Hematopoietic multipotent progenitor cell treated with erythropoietin and hydrocortisone succinate and interleukin-3 and kit ligand, for 6 days (in vitro differentiated cells): ENCODE results near the gene B4GALT6.
"Not testable (repeated sequence)": the region's sequence is repeated elsewhere in the genome, so short reads cannot be mapped to it uniquely, and the experiment has no call there.

ENCODE experiments used
- DNase-seq: peaks from one replicate; pipeline ENCODE4 v3.0.0-alpha.2; 2015

B4GALT6 gene, protein sequence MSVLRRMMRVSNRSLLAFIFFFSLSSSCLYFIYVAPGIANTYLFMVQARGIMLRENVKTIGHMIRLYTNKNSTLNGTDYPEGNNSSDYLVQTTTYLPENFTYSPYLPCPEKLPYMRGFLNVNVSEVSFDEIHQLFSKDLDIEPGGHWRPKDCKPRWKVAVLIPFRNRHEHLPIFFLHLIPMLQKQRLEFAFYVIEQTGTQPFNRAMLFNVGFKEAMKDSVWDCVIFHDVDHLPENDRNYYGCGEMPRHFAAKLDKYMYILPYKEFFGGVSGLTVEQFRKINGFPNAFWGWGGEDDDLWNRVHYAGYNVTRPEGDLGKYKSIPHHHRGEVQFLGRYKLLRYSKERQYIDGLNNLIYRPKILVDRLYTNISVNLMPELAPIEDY

DNA sequence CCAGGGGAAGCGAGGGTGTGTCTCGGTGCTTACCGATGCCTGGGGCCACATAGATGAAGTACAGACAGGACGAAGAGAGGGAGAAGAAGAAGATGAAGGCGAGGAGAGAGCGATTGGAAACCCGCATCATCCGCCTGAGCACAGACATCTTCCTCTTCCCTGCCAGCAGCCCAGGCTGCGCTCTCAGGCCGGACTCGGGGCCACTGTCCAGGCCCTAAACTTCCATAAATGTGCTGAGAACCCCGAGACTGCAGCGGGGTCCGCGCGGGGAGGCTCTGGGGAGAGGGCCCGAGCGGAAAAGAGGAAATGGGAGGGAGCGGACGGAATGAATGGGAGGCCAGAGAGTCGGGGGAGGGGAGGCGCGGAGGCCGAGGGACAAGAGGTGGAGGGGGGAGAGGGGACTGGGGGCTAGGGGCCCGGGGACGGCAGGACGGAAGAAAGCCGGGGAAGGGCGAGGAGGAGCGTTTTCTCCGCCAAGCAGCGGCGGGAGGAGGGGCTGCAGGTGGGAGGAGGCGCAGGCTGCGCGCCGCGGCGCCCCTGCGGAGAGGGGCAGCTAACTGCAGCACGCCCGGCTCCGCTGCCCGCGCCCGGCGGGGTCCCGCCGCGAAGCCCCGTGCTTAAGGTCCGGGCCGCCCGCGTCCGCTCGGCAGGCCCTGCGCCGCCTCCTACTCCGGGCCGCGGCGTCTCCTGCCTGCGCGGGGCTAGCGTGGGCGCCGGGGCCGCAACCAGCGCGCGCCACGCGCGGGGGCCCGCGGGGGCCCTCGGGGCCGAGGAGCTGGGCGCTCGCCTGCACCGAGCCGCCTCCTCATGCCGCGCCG is at the start of gene B4GALT6:
Gene B4GALT6 (minus strand): TSS at position 303 of the 818 bp plus-strand sequence. CDS start 155 bp downstream, at position 148.
- DNase-seq, result peak; percentile 79

- DNase-seq, result no peak
Observed at GRCh38 chr18:31731628-31732027, 47.2 kb upstream of the B4GALT6 start.

DNA sequence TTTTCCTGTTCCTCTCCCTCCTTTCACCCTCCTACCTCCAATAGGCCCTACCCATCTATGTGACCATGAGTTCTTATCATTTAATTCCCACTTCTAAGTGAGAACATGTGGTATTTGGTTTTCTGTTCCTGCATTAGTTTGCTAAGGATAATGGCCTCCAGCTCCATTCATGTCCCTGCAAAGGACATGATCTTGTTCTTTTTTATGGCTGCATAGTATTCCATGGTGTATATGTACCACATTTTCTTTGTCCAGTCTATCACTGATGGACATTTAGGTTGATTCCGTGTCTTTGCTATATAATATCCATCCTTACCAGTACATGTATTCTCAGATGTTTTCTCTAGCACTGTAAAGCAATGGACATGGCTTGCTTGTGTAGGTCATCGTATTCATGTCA is 44.8 kb upstream of the B4GALT6 start:
- not testable (repeated sequence) for DNase-seq

- peak; percentile 47 for DNase-seq
Observed at GRCh38 chr18:31723990-31724711, 39.8 kb upstream of the B4GALT6 start.

DNA sequence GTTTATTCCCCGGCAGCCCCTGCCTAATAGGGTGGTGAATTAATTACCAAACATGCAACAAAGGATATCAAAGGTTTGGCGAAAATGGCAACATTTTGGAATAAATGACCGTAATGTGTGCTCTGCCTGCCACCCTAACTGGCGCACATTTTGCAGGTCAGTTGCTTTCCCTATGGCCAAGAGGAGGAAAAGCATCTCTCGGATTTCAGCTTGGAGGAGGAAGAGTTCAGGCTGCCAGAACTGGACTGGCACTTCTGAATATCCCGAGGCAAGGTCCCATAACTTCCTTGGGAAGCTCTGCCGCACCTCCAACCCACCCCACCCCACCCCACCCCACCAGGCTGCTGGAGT is 39.2 kb upstream of the B4GALT6 start:
- no peak for DNase-seq

GRCh38 chr18:31722369-31722957 is 38.1 kb upstream of the B4GALT6 start:
- peak; percentile 91 for DNase-seq

DNA sequence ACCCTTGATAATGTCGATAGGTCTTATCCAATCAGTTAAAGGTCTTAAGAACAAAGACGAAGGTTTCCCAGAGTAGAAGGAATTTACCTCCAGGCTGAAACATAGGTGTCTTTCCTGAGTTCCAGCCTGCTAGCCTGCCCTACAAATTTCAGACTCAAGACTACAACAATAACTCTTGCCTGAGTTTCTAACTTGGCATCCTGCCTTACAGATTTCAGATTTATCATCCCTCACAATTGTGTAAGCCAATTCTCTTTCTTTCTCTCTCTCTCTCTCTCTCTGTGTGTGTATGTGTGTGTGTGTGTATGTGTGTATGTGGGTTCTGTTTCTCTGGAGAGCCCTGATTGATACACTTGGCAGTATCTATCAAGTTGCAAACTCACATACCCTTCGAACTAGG is 37.2 kb upstream of the B4GALT6 start:
- DNase-seq, result no peak

DNA sequence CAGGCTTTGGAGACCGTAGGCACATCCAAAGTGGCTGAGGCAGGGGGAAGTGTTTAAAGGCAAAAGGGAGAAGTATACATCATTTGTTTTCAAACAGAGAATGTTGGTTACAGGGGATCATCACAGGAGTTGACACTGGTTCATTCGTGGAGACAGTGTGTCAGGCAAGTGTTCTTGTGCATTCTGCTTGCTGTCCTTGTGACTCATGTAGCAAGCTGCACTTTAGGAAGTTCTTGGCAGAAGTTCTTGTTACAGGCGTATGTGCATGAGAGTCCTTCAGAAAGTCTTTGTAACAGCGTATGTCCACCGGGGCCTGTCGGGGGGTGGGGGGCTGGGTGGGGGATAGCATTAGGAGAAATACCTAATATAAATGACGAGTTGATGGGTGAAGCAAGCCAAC is 36.5 kb upstream of the B4GALT6 start:
- DNase-seq, result no peak

DNA sequence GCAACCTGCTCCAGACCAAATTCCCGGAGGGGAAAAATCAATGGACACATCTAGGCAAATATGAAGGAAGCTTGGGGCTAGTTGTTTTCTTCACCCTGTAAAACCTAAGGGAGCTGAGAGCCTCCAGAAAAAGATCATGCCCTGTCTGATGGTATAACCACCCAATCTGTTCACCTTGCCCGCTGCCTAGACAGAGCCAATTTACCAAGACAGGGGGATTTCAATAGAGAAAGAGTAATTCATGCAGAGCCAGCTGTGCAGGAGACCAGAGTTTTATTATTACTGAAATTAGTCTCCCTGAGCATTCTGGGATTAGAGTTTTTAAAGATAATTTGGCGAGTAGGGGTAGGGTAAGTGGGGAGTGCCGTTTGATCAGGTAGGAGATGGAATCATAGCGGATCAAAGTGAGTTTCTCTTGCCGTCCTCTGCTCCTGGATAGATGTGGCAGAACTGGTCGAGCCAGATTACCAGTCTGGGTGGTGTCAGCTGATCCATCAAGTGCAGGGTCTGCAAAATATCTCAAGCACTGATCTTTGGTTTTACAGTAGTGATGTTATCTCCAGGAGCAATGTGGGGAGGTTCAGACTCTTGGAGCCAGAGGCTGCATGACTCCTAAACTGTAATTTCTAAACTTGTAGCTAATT is 35.1 kb upstream of the B4GALT6 start:
- no peak for DNase-seq

DNA sequence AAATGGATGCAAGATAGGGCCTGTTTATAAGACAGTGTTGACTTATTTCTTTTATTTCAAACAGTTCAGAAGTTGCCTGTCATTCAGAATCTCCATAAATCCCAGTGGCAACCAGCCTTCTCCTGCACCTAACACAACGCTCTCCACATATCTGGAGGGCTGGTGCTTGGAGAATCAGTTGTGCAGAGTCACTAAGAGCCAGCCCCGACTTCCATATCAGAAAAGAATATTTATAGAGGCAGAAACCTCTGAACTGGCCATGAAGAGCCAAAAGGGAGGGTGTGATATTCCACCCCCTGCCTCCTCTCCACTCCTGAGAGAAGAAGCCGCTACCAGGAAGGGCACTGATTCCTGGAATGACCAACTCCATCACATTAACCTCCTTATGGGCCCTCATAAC is 34.0 kb upstream of the B4GALT6 start:
- DNase-seq, result no peak

DNA sequence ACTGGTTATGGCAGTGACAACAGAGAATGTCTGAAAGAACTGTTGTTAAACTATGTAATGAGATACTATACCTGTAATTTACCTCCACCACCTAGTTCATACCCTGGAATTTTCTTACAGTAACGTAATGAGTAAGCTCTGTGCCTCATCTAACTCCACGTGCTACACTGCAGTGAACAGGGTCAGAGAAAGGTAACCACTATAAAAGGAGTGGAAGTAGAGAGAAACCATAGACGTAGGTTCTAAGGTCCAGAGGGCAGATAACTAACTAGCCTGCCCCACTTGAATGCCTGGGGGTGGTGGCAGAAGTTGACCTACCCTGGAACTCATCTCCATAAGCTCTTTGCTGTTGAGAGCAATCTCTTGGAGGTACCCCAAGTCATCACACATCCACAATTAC is 32.0 kb upstream of the B4GALT6 start:
- no peak for DNase-seq

DNA sequence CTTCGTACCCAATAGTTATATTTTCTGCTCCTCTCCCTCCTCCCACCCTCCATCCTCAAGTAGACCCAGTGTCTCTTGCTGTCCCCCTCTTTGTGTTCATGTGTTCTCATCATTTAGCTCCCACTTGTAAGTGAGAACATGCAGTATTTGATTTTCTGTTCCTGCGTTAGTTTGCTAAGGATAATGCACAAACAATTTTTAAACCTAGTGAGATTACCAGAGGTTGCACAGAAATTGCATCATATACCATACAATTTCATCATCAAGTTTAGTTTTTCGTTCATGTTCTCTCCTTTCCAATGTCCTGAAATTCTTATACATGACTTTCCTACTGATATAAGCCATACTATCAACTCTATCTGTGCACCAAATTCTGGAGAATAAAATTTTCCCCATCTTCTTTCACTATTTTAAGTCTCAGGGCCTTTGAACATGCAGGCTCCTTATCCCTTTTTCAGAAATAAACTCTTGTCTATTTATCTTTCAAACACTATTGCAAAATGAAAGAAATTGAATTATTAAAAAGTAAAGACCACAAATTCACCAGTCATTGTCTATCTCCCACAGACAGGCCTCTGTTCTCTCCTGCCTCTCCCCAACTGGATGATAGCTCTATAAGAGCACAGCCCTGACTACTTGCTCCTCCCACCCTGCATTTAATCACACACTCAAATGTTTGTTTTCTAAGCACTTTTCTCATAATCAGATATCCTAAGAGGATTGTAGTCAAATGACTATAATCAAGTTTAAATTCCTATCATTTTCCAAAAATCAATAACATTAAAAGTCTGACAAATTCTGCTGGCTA is 27.2 kb upstream of the B4GALT6 start:
- peak; percentile 88 for DNase-seq

- peak; percentile 76 for DNase-seq
Observed at GRCh38 chr18:31710826-31711225, 26.4 kb upstream of the B4GALT6 start.

GRCh38 chr18:31707815-31708214 is 23.4 kb upstream of the B4GALT6 start:
- DNase-seq, result no peak

GRCh38 chr18:31702449-31702848 is 18.1 kb upstream of the B4GALT6 start:
- peak; percentile 84 for DNase-seq

DNA sequence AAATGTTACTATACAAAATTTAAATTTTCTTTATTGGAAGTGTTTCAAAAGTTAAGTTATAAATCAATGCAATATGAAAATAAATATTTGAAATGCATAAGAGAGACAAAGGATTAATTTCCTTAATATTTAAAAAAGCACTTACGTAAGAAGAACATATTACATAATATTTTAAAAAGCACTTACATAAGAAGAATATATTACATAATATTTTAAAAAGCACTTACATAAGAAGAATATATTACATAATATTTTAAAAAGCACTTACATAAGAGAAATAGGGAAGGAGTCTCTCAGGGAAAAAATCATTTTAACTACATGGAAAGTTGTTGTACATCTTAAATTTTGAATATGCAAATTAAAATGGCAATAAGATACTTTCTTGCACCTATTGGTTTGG is 17.4 kb upstream of the B4GALT6 start:
- DNase-seq, result no peak

DNA sequence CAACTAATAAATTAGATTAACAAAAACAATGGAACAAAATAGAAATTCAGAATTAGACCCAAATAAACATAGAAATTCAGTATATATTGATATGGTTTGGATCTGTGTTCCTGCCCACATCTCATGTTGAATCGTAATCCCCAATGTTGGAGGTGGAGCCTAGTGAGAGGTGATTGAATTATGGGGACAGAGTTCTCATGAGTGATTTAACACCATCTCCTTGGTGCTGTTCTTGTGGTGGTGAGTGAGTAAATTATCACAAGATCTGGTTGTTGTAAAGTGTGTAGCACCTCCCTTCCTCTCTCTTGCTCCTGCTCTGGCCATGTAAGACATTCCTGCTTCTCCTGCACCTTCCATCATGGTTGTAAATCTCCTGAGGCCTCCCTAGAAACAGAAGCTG is 16.6 kb upstream of the B4GALT6 start:
- no peak for DNase-seq

- no peak for DNase-seq
Observed at GRCh38 chr18:31697351-31698298, 13.2 kb upstream of the B4GALT6 start.

GRCh38 chr18:31695989-31696388 is 11.6 kb upstream of the B4GALT6 start:
- no peak for DNase-seq

DNA sequence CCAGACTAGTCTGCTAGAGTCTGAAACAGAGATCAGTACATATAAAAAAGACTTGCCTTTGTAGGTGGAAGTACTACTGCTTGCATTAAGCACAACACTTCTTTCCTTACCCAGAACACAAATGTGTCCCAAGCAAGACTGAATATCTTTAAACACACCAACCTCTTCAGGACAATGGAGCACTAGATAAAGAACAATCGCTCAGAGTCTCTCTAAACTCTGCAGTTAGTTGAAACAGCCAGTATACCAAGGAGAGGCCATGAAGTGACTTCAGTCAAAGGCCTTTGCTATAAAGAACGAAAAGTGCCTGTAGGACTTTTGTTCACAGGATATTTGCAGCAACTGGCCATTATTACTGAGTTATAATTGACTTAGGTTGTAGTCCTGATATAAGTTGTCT is 9.9 kb upstream of the B4GALT6 start:
- DNase-seq, result peak; percentile 38

GRCh38 chr18:31688606-31689005 is 4.2 kb upstream of the B4GALT6 start:
- peak; percentile 70 for DNase-seq
